WTC11 (cell line): ENCODE data around the gene ZNF554.

Experiments
- AFF4 ChIP-seq: sonication (generic); formaldehyde crosslinking; IDR thresholded peaks from 2 replicates; pipeline ENCODE4 v1.8.1; 2023; ENCODE audit warnings: mild to moderate bottlenecking, missing genetic modification reagents, borderline replicate concordance
- ATF3 ChIP-seq: sonication (generic); formaldehyde crosslinking; conservative IDR thresholded peaks from 2 replicates; pipeline ENCODE4 v1.8.1; 2022; ENCODE audit warnings: mild to moderate bottlenecking, missing genetic modification reagents
- CREB1 ChIP-seq: sonication (generic); formaldehyde crosslinking; IDR thresholded peaks from 2 replicates; pipeline ENCODE4 v1.8.0; 2023; ENCODE audit warnings: mild to moderate bottlenecking, missing genetic modification reagents
- CTCF ChIP-seq: fragments of 200-600 bp; IDR thresholded peaks from 2 replicates; pipeline ENCODE4 v1.8.0; 2022; ENCODE audit warnings: antibody characterized with exemption
- FOXK1 ChIP-seq: sonication (generic); formaldehyde crosslinking; IDR thresholded peaks from 2 replicates; pipeline ENCODE4 v1.8.0; 2022; ENCODE audit warnings: mild to moderate bottlenecking, moderate library complexity, missing genetic modification reagents
- IRF1 ChIP-seq: sonication (generic); formaldehyde crosslinking; IDR thresholded peaks from 2 replicates; pipeline ENCODE4 v1.8.0; 2023; ENCODE audit warnings: missing genetic modification reagents
- NFYB ChIP-seq: sonication (generic); formaldehyde crosslinking; conservative IDR thresholded peaks from 2 replicates; pipeline ENCODE4 v1.8.0; 2022; ENCODE audit warnings: low read depth, missing genetic modification reagents
- PRDM15 ChIP-seq: sonication (generic); formaldehyde crosslinking; IDR thresholded peaks from 2 replicates; pipeline ENCODE4 v1.8.0; 2022; ENCODE audit warnings: missing genetic modification reagents
- SP1 ChIP-seq: sonication (generic); formaldehyde crosslinking; conservative IDR thresholded peaks from 2 replicates; pipeline ENCODE4 v1.8.1; 2022; ENCODE audit warnings: missing genetic modification reagents
- TP53 ChIP-seq: sonication (generic); formaldehyde crosslinking; IDR thresholded peaks from 2 replicates; pipeline ENCODE4 v1.8.1; 2023; ENCODE audit warnings: mild to moderate bottlenecking, missing genetic modification reagents

- TF ChIP-seq ATF3 (CRISPR knock-in tag) = no peak
- no peak for TF ChIP-seq NFYB (CRISPR knock-in tag)
- no peak for TF ChIP-seq AFF4
- TF ChIP-seq CTCF = no peak
- TF ChIP-seq SP1 (CRISPR knock-in tag) = no peak
- TF ChIP-seq TP53 (CRISPR knock-in tag) = no peak
- no peak for TF ChIP-seq CREB1 (CRISPR knock-in tag)
- no peak for TF ChIP-seq IRF1 (CRISPR knock-in tag)
- TF ChIP-seq FOXK1 (CRISPR knock-in tag) = no peak
- no peak for TF ChIP-seq PRDM15 (CRISPR knock-in tag)
Measured at GRCh38 chr19:2815923-2816322, 3.7 kb upstream of the ZNF554 start.
